ENCODE results near the gene MSANTD7.
"Not testable (repeated sequence)": the region's sequence is repeated elsewhere in the genome, so short reads cannot be mapped to it uniquely, and the experiment has no call there.

The MSANTD7 gene

GRCh38 chr10:14837757-14838581, at the start of gene MSANTD7, which contains the start of the genes CDNF and HSPA14:
MSANTD7 (plus strand) TSS chr10:14838306; CDS start chr10:14842285, 3,979 bp downstream.
CDNF (minus strand) TSS chr10:14838037; CDS start chr10:14837946, 91 bp downstream.
HSPA14 (plus strand) TSS chr10:14838306; CDS start chr10:14838403, 97 bp downstream.
- peak; percentile 99 for DNase-seq

- no peak for DNase-seq
Observed at GRCh38 chr10:14798636-14799035, 39.5 kb upstream of the MSANTD7 start.

- DNase-seq, result no peak
Observed at GRCh38 chr10:14800397-14800796, 37.7 kb upstream of the MSANTD7 start.

- DNase-seq, result no peak
Observed at GRCh38 chr10:14801723-14802122, 36.4 kb upstream of the MSANTD7 start.

- DNase-seq, result no peak
Observed at GRCh38 chr10:14803827-14804226, 34.3 kb upstream of the MSANTD7 start.

GRCh38 chr10:14806318-14806717, 31.8 kb upstream of the MSANTD7 start:
- DNase-seq, result no peak

GRCh38 chr10:14810969-14811953, 26.8 kb upstream of the MSANTD7 start:
- DNase-seq, result no peak

GRCh38 chr10:14812271-14812670, 25.8 kb upstream of the MSANTD7 start:
- DNase-seq, result no peak

GRCh38 chr10:14815681-14816080, 22.4 kb upstream of the MSANTD7 start:
- DNase-seq, result no peak

GRCh38 chr10:14816717-14817116, 21.4 kb upstream of the MSANTD7 start:
- DNase-seq, result not testable (repeated sequence)

GRCh38 chr10:14820010-14820774, 17.9 kb upstream of the MSANTD7 start:
- DNase-seq, result no peak

GRCh38 chr10:14820775-14821154, 17.3 kb upstream of the MSANTD7 start:
- DNase-seq, result no peak

GRCh38 chr10:14821635-14822375, 16.3 kb upstream of the MSANTD7 start:
- no peak for DNase-seq

GRCh38 chr10:14822879-14823755, 15.0 kb upstream of the MSANTD7 start:
- DNase-seq, result peak; percentile 10 to 28

- no peak for DNase-seq
Observed at GRCh38 chr10:14823966-14824365, 14.1 kb upstream of the MSANTD7 start.

- no peak for DNase-seq
Observed at GRCh38 chr10:14826076-14826829, 11.9 kb upstream of the MSANTD7 start.

GRCh38 chr10:14833106-14833505, 5.0 kb upstream of the MSANTD7 start:
- no peak for DNase-seq

- DNase-seq, result no peak
Observed at GRCh38 chr10:14836208-14836607, 1.9 kb upstream of the MSANTD7 start.

- DNase-seq, result no peak
Observed at GRCh38 chr10:14837003-14837756, 926 bp upstream of the MSANTD7 start.

All from stimulated activated CD4-positive, alpha-beta T cell treated with anti-CD3 and anti-CD28 coated beads, Interleukin-4, amount 100 ng/mL, for 4 hours (primary cell).